Spleen (tissue), 7 donors: ENCODE measurements around the gene PROX1.

Experiments used
- CTCF ChIP-seq, 11 experiments: fragments of 200-600 bp in 7 of 11; fragments of 450-650 bp in 4 of 11; sonication (generic) in 4 of 11; IDR thresholded peaks in 8 of 11; conservative IDR thresholded peaks in 3 of 11; 1 replicate in 7 of 11; 2 replicates in 4 of 11; pipeline versions ENCODE4 v1.4.0 to v1.8.0; 2016 to 2021; ENCODE audit warnings: antibody characterized with exemption in 11 of 11, inconsistent platforms in 4 of 11, mild to moderate bottlenecking in 1 of 11
- POLR2A ChIP-seq, 3 donors: fragments of 450-650 bp; IDR thresholded peaks; one replicate each; pipeline ENCODE4 v1.5.1; 2017; ENCODE audit warnings: antibody characterized with exemption in 3 of 3, mild to moderate bottlenecking in 1 of 3
- POLR2AphosphoS5 ChIP-seq, 3 donors: sonication (generic); formaldehyde crosslinking; IDR thresholded peaks; one replicate each; pipeline ENCODE4 v1.5.1; 2017; ENCODE audit warnings: antibody characterized with exemption in 3 of 3
- donor health status: DM: no; HTN: no; CAD: no; lungs with moderate emphysema.
- donor health status: DM: no; HTN: no; CAD: no.
- donor health status: DM: no; HTN: no; CAD: no.

GRCh38 chr1:214029796-214030195, 42.0 kb downstream of the PROX1 start:
- TF ChIP-seq POLR2A (IDR thresholded peaks at IDR 0.05) (no peak), CTCF (IDR thresholded peaks at IDR 0.05 in 8 of 11, conservative IDR thresholded peaks at IDR 0.05 in 3 of 11) (no peak), POLR2AphosphoS5 (IDR thresholded peaks at IDR 0.05) (no peak)
